Stomach (tissue), 9 donors: ENCODE data around the gene ARPP21. TPM values are rescaled to one million over a fixed set of nuclear protein-coding genes. Genes with fewer than 3 reads are reported as not detected.

Experiments
- DNase-seq, 2 donors: peaks; one replicate each; pipeline versions ENCODE4 v3.0.0 to v3.0.0-alpha.2; 2013 to 2019
- H3K27ac ChIP-seq, 5 donors: fragments of 200-600 bp in 4 of 5; sonication (generic) in 4 of 5; one replicate each; pipeline ENCODE4 v1.5.1; 2013 to 2019; ENCODE audit warnings: mild to moderate bottlenecking in 1 of 5, moderate library complexity in 1 of 5
- H3K27me3 ChIP-seq, 3 donors: fragments of 200-600 bp; sonication (generic); one replicate each; pipeline ENCODE4 v1.5.1; 2017 to 2019; ENCODE audit warnings: mixed run types in 1 of 3
- H3K36me3 ChIP-seq, 4 donors: fragments of 200-600 bp; sonication (generic); 1 replicate in 3 of 4; 2 replicates in 1 of 4; pipeline ENCODE4 v1.5.1; 2016 to 2019
- H3K4me1 ChIP-seq, 4 donors: fragments of 200-600 bp; sonication (generic); one replicate each; pipeline ENCODE4 v1.5.1; 2016 to 2019
- H3K4me3 ChIP-seq, 4 donors: fragments of 200-600 bp; sonication (generic) in 3 of 4; one replicate each; pipeline ENCODE4 v1.5.1; 2016 to 2019; ENCODE audit warnings: mild to moderate bottlenecking in 1 of 4
- H3K9me3 ChIP-seq, 4 donors: fragments of 200-600 bp; sonication (generic); one replicate each; pipeline ENCODE4 v1.5.1; 2016 to 2019
- CTCF ChIP-seq, 7 experiments: fragments of 450-650 bp in 4 of 7; fragments of 200-600 bp in 3 of 7; sonication (generic) in 3 of 7; IDR thresholded peaks; one replicate each; pipeline ENCODE4 v1.5.1; 2016 to 2019; ENCODE audit warnings: antibody characterized with exemption in 7 of 7, control low read depth in 2 of 7, mild to moderate bottlenecking in 1 of 7
- EP300 ChIP-seq: sonication (generic); formaldehyde crosslinking; IDR thresholded peaks from one replicate; pipeline ENCODE4 v1.6.1; 2017; ENCODE audit warnings: antibody characterized with exemption
- POLR2A ChIP-seq, 4 donors: fragments of 450-650 bp; IDR thresholded peaks; one replicate each; pipeline ENCODE4 v1.6.1; 2016; ENCODE audit warnings: antibody characterized with exemption in 4 of 4, control low read depth in 2 of 4, mild to moderate bottlenecking in 1 of 4, moderate library complexity in 1 of 4
- POLR2AphosphoS5 ChIP-seq, 3 donors: sonication (generic); formaldehyde crosslinking; IDR thresholded peaks; one replicate each; pipeline ENCODE4 v1.6.1; 2016; ENCODE audit warnings: antibody characterized with exemption in 3 of 3
- WGBS, 5 donors: extraction: QIAGEN DNeasy Blood & Tissue Kit in 3 of 5; methylation state at CpG; one replicate each; pipeline versions ENCODE4 v1.1.5 to v1.1.7; 2013 to 2018; 5-methylcytosine and 5-hydroxymethylcytosine counted together
- intact Hi-C: fragments of 100-400 bp; cut with DNase I; formaldehyde crosslinking; loops from one replicate; pipeline ENCODE4 v1.15.1; 2023; ENCODE audit warnings: low total_unique reads
- polyA plus RNA-seq, 3 donors: library from polyadenylated mRNA; stranded (reverse); fragments of 200-250 nt; gene quantifications; one replicate each; pipeline ENCODE4 v1.2.3, GENCODE V29; 2013
- total RNA-seq, 5 donors: library from RNA; depleted of rRNA; stranded (reverse); fragments of >200 nt; gene quantifications; one replicate each; pipeline versions ENCODE4 v1.1.0 to v1.2.3, GENCODE V29; 2014 to 2016
- donor health status: healthy with polysubstance abuse.
- donor health status: Bipolar disorder and iron deficiency.
- donor health status: healthy.

The ARPP21 gene
- total and polyA plus RNA-seq, 8 donors, result 0.13 to 5.0 TPM; not detected in 6

DNA sequence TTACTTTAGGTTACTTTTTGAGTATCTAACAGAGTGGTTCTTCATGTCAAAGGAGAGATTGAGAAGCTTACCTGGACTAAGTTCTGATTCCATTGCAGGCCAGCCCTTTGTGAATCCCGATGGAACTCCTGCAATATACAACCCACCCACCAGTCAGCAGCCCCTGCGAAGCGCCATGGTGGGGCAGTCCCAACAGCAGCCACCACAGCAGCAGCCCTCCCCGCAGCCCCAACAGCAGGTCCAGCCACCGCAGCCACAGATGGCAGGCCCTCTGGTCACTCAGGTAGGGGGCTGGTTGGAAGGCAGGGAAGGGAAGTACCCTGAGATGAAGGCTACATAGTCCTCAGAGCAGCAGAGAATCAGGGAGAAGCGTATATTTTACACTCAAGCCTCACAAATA, 97.8 kb downstream of the ARPP21 start:
- 82 to 95% (median 93%) methylated on average over 2 to 6 of the region's 6 CpGs for WGBS, 5 donors
- Histone ChIP-seq H3K4me1 (no peaks in the 10 kb centered on the region), H3K27ac (no peak overlapping the region), H3K36me3 (no peaks in the 10 kb centered on the region), H3K4me3 (no peak overlapping the region), H3K27me3 (no peaks in the 10 kb centered on the region), H3K9me3 (no peaks in the 10 kb centered on the region)
- intact Hi-C loops, result no loop called here
- no peak for DNase-seq
- TF ChIP-seq CTCF (IDR thresholded peaks at IDR 0.05) (no peak), POLR2AphosphoS5 (IDR thresholded peaks at IDR 0.05) (no peak), EP300 (no peak), POLR2A (IDR thresholded peaks at IDR 0.05) (no peak)

DNA sequence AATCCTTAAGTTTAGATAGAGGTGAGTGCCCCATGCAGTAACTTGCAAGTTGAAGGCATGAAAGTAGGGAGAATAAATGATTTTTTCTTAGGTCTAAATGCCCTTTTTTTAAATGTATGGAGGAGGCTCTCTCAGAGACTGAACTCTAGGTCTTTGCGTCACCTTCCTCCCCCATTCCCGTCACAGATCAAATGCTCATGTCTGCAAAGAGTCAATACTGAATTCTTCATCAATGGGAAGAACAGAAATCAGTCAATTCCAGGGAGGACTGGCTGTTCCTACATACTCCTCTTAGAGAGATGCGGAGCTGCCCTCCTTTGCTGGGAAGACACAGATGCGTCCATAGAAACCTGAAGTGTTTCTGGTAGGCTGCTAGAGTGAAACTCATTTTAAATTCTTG, 98.2 kb downstream of the ARPP21 start:
- WGBS, 5 donors, result 80 to 93% (median 88%) methylated on average over 4 of the region's 4 CpGs
- Histone ChIP-seq H3K27me3 (no peaks in the 10 kb centered on the region), H3K36me3 (no peaks in the 10 kb centered on the region), H3K9me3 (no peaks in the 10 kb centered on the region), H3K4me3 (no peak overlapping the region), H3K27ac (no peak overlapping the region), H3K4me1 (no peaks in the 10 kb centered on the region)
- no peak for TF ChIP-seq POLR2AphosphoS5 (IDR thresholded peaks at IDR 0.05)
- TF ChIP-seq EP300, result no peak
- no peak for DNase-seq
- intact Hi-C loops, result no loop called here

GRCh38 chr3:35737934-35738706, 98.8 kb downstream of the ARPP21 start:
- WGBS, 5 donors, result 79 to 90% (median 83%) methylated on average over 4 of the region's 4 CpGs
- no peaks in the 10 kb centered on the region for H3K9me3 ChIP-seq
- no peak for TF ChIP-seq CTCF (IDR thresholded peaks at IDR 0.05)
- no peak for TF ChIP-seq POLR2AphosphoS5 (IDR thresholded peaks at IDR 0.05)
- no peak for TF ChIP-seq EP300
- TF ChIP-seq POLR2A (IDR thresholded peaks at IDR 0.05), result no peak
- no peak overlapping the region for H3K4me3 ChIP-seq
- H3K27me3 ChIP-seq, result no peaks in the 10 kb centered on the region
- no peak for DNase-seq
- H3K36me3 ChIP-seq, result no peaks in the 10 kb centered on the region
- intact Hi-C loops, result no loop called here
- no peak overlapping the region for H3K27ac ChIP-seq
- no peaks in the 10 kb centered on the region for H3K4me1 ChIP-seq

GRCh38 chr3:35739181-35739809, 100.0 kb downstream of the ARPP21 start:
- Histone ChIP-seq H3K36me3 (no peaks in the 10 kb centered on the region), H3K27ac (no peak overlapping the region), H3K9me3 (no peaks in the 10 kb centered on the region), H3K4me3 (no peak overlapping the region), H3K4me1 (no peaks in the 10 kb centered on the region), H3K27me3 (no peaks in the 10 kb centered on the region)
- TF ChIP-seq POLR2A (IDR thresholded peaks at IDR 0.05) (no peak), EP300 (no peak), CTCF (IDR thresholded peaks at IDR 0.05) (no peak), POLR2AphosphoS5 (IDR thresholded peaks at IDR 0.05) (no peak)
- intact Hi-C loops, result no loop called here
- DNase-seq, result no peak
- WGBS, 5 donors, result 48 to 80% (median 66%) methylated on average over 4 to 5 of the region's 5 CpGs
